Right atrium auricular region (tissue), 2 donors: ENCODE results near the gene BACH2. TPM values are rescaled to one million over a fixed set of nuclear protein-coding genes. Genes with fewer than 3 reads are reported as not detected.

Experiments used
- DNase-seq: peaks from one replicate; pipeline ENCODE4 v3.0.0-alpha.2; 2019; ENCODE audit warnings: low spot score
- H3K27ac ChIP-seq, 2 donors: fragments of 200-600 bp; sonication (generic); 1 replicate in 1 of 2; 2 replicates in 1 of 2; pipeline ENCODE4 v1.5.1; 2016 to 2019
- H3K27me3 ChIP-seq, 2 donors: fragments of 200-600 bp; sonication (generic); one replicate each; pipeline versions ENCODE4 v1.5.1 to v1.6.0; 2017 to 2019
- H3K36me3 ChIP-seq: fragments of 200-600 bp; sonication (generic); one replicate; pipeline ENCODE4 v1.5.1; 2016
- H3K4me1 ChIP-seq, 2 donors: fragments of 200-600 bp; sonication (generic); one replicate each; pipeline versions ENCODE4 v1.5.1 to v1.6.0; 2017 to 2019
- H3K4me3 ChIP-seq, 2 donors: fragments of 200-600 bp; sonication (generic); 1 replicate in 1 of 2; 2 replicates in 1 of 2; pipeline ENCODE4 v1.5.1; 2017 to 2019; ENCODE audit warnings: mild to moderate bottlenecking in 1 of 2, moderate library complexity in 1 of 2
- H3K9me3 ChIP-seq, 2 donors: fragments of 200-600 bp; sonication (generic); one replicate each; pipeline ENCODE4 v1.5.1; 2019
- CTCF ChIP-seq, 2 donors: fragments of 200-600 bp; sonication (generic); IDR thresholded peaks; one replicate each; pipeline ENCODE4 v1.5.1; 2019; ENCODE audit warnings: antibody characterized with exemption in 2 of 2
- total RNA-seq, 2 donors: library from RNA; depleted of rRNA; stranded (reverse); fragments of >200 nt; gene quantifications; one replicate each; pipeline ENCODE4 v1.1.0, GENCODE V29; 2016

BACH2 gene
- total RNA-seq, 2 donors from 2014 or later, result 0.82 to 2.2 TPM

GRCh38 chr6:90080876-90081481 is 215.7 kb downstream of the BACH2 start:
- H3K4me1 ChIP-seq, result no peaks in the 10 kb centered on the region
- H3K27ac ChIP-seq, result no peak overlapping the region
- no peak for DNase-seq
- H3K27me3 ChIP-seq, result no peaks in the 10 kb centered on the region
- no peak overlapping the region for H3K4me3 ChIP-seq
- TF ChIP-seq CTCF (IDR thresholded peaks at IDR 0.05), result no peak
- H3K9me3 ChIP-seq, result no peaks in the 10 kb centered on the region
- no peaks in the 10 kb centered on the region for H3K36me3 ChIP-seq

- Histone ChIP-seq H3K9me3 (no peaks in the 10 kb centered on the region), H3K4me3 (no peak overlapping the region), H3K27me3 (no peaks in the 10 kb centered on the region), H3K4me1 (no peaks in the 10 kb centered on the region), H3K27ac (no peak overlapping the region), H3K36me3 (no peaks in the 10 kb centered on the region)
- TF ChIP-seq CTCF (IDR thresholded peaks at IDR 0.05), result no peak
- no peak for DNase-seq
Observed at GRCh38 chr6:90079560-90080490, 216.8 kb downstream of the BACH2 start.

- H3K27ac ChIP-seq, result no peak overlapping the region
- no peaks in the 10 kb centered on the region for H3K9me3 ChIP-seq
- TF ChIP-seq CTCF (IDR thresholded peaks at IDR 0.05), result no peak
- no peaks in the 10 kb centered on the region for H3K36me3 ChIP-seq
- no peak overlapping the region for H3K4me3 ChIP-seq
- H3K4me1 ChIP-seq, result no peaks in the 10 kb centered on the region
- no peaks in the 10 kb centered on the region for H3K27me3 ChIP-seq
- DNase-seq, result no peak
Observed at GRCh38 chr6:90078513-90079289, 217.9 kb downstream of the BACH2 start.

GRCh38 chr6:90076511-90077415 is 219.9 kb downstream of the BACH2 start:
- no peaks in the 10 kb centered on the region for H3K27me3 ChIP-seq
- TF ChIP-seq CTCF (IDR thresholded peaks at IDR 0.05), result no peak

More at GRCh38 chr6:90076511-90077415, 219.9 kb downstream of the BACH2 start:
- DNase-seq, result no peak
- Histone ChIP-seq H3K4me1 (no peaks in the 10 kb centered on the region), H3K27ac (no peak overlapping the region), H3K36me3 (no peaks in the 10 kb centered on the region), H3K4me3 (no peak overlapping the region), H3K9me3 (no peaks in the 10 kb centered on the region)
